Uterus (tissue), 2 donors: ENCODE data around the gene SAMD8.

Experiments
- POLR2A ChIP-seq, 2 donors: fragments of 450-650 bp; IDR thresholded peaks; one replicate each; pipeline ENCODE4 v1.6.1; 2016; ENCODE audit warnings: antibody characterized with exemption in 2 of 2, mild to moderate bottlenecking in 1 of 2, moderate library complexity in 1 of 2
- TF ChIP-seq, protein P1 (sequence below), 4 experiments: fragments of 200-600 bp in 2 of 4; fragments of 450-650 bp in 2 of 4; sonication (generic) in 2 of 4; IDR thresholded peaks; one replicate each; pipeline ENCODE4 v1.5.1; 2016 to 2019; ENCODE audit warnings: antibody characterized with exemption in 4 of 4, mild to moderate bottlenecking in 2 of 4, moderate library complexity in 1 of 4

DNA sequence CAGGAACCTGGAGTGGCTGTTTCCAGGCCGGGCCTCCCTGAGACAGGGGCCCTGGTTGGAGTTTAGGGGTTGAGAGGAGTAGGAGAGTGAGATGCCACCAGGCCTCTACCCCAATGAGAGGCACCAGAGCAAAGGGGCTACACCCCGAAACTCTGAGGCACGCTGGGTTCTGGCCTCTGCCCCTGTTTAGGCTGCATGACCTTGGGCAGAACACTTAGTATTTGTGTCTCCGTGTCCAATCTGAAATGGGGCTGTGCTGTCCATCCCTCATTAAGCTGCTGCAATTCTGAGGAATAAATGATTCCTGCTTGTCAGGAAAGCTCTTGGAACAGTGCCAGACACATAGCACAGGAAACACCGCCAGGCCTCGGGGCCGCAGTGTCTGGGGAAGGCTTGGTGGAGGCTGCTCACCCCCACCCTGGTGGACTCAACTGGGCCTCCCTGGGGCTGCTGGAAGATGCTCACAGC lies 40.5 kb upstream of the SAMD8 start:
- TF ChIP-seq, protein P1, sequence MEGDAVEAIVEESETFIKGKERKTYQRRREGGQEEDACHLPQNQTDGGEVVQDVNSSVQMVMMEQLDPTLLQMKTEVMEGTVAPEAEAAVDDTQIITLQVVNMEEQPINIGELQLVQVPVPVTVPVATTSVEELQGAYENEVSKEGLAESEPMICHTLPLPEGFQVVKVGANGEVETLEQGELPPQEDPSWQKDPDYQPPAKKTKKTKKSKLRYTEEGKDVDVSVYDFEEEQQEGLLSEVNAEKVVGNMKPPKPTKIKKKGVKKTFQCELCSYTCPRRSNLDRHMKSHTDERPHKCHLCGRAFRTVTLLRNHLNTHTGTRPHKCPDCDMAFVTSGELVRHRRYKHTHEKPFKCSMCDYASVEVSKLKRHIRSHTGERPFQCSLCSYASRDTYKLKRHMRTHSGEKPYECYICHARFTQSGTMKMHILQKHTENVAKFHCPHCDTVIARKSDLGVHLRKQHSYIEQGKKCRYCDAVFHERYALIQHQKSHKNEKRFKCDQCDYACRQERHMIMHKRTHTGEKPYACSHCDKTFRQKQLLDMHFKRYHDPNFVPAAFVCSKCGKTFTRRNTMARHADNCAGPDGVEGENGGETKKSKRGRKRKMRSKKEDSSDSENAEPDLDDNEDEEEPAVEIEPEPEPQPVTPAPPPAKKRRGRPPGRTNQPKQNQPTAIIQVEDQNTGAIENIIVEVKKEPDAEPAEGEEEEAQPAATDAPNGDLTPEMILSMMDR (IDR thresholded peaks at IDR 0.05), result no peak
- TF ChIP-seq POLR2A (IDR thresholded peaks at IDR 0.05), result no peak
